ENCODE measurements around the gene PLD5.
"Not testable (repeated sequence)": the region's sequence is repeated elsewhere in the genome, so short reads cannot be mapped to it uniquely, and the experiment has no call there.

The PLD5 gene

DNA sequence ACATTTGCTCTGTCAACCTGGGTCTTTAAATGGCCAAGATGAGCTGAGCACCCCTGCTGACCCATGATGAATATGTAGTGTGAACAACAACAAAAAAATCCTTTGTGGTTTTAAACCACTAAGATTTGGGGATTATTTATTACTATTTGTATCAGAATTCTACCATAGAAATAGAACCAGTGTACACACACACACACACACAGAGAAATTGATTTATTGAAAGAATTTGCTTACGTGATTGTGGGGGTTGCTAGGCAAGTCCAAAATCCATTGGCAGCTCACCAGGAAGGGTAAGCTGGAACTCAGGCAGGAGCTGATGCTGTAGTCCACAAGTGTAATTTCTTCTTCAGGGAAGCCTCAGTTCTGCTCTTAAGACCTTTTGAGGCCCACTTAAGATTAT is 443.1 kb downstream of the PLD5 start:
- H3K27me3 ChIP-seq (ENCODE audit: insufficient read depth, low read length) = peaks cover 8% of the 10 kb centered on the region; the same call in 1 of the 2 replicates

DNA sequence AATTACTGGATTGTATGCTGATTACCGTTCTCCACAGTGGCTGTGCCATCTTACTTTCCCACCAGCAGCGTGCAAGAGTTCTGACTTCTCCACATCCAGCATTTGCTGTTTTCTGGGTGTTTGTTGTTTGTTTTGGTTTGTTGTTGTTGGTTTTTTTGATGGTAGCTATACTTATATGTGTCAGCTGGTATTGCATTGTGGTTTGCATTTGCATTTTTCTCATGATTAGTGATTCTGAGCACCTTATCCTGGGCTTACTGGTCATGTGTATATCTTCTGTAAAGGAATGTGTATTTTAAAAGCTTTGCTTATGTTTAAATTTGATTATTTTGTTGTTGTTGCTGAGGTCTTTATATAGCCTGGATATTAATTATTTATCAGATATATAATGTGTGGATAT is 458.7 kb downstream of the PLD5 start:
- H3K79me2 ChIP-seq (ENCODE audit: control insufficient read depth, insufficient read depth, low read length, unreplicated experiment) = no peaks in the 10 kb centered on the region
- H3K36me3 ChIP-seq (ENCODE audit: insufficient read depth, low read length) = no peaks in the 10 kb centered on the region
- no peak overlapping the region for H2AFZ ChIP-seq (ENCODE audit: low read length, unreplicated experiment)
- no peaks in the 10 kb centered on the region for H3K4me1 ChIP-seq (ENCODE audit: control insufficient read depth, insufficient read depth, low read length, unreplicated experiment)
- no peak overlapping the region for H3K27ac ChIP-seq (ENCODE audit: low read depth, low read length)
- H3K27me3 ChIP-seq (ENCODE audit: insufficient read depth, low read length) = peaks cover 11% of the 10 kb centered on the region
- H3K4me3 ChIP-seq (ENCODE audit: low read depth, low read length) = no peak overlapping the region

More for the DNA sequence above, 443.1 kb downstream of the PLD5 start:
- Histone ChIP-seq H3K4me3 (ENCODE audit: low read depth, low read length) (no peak overlapping the region), H3K27ac (ENCODE audit: low read depth, low read length) (no peak overlapping the region), H2AFZ (ENCODE audit: low read length, unreplicated experiment) (no peak overlapping the region), H3K79me2 (ENCODE audit: control insufficient read depth, insufficient read depth, low read length, unreplicated experiment) (no peaks in the 10 kb centered on the region), H3K4me1 (ENCODE audit: control insufficient read depth, insufficient read depth, low read length, unreplicated experiment) (no peaks in the 10 kb centered on the region), H3K36me3 (ENCODE audit: insufficient read depth, low read length) (no peaks in the 10 kb centered on the region)

DNA sequence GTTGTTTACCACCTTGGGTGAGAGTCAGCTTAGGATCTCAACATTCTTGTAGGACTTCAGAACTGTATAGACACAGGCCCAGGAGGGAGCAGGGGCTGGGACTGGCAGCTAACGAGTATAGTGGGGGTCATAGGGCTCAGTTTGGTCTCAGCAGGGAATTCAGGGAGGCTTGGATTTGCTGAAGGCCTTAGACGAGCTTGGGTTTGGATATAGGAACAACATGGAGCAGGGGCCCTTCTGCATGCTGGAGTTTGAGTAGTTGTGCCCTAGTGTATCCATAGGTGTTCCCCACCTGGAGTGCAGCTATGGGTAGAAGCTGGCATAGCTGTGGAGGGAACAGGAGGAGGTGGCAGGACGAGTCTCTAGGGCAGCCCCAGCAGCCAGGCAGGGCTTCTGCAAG is 462.2 kb downstream of the PLD5 start:
- no peak overlapping the region for H3K4me3 ChIP-seq (ENCODE audit: low read depth, low read length)
- H3K79me2 ChIP-seq (ENCODE audit: control insufficient read depth, insufficient read depth, low read length, unreplicated experiment) = no peaks in the 10 kb centered on the region
- no peaks in the 10 kb centered on the region for H3K4me1 ChIP-seq (ENCODE audit: control insufficient read depth, insufficient read depth, low read length, unreplicated experiment)
- no peaks in the 10 kb centered on the region for H3K36me3 ChIP-seq (ENCODE audit: insufficient read depth, low read length)
- no peak overlapping the region for H2AFZ ChIP-seq (ENCODE audit: low read length, unreplicated experiment)
- no peaks in the 10 kb centered on the region; the same call in 1 of the 2 replicates for H3K27me3 ChIP-seq (ENCODE audit: insufficient read depth, low read length)
- H3K27ac ChIP-seq (ENCODE audit: low read depth, low read length) = no peak overlapping the region

DNA sequence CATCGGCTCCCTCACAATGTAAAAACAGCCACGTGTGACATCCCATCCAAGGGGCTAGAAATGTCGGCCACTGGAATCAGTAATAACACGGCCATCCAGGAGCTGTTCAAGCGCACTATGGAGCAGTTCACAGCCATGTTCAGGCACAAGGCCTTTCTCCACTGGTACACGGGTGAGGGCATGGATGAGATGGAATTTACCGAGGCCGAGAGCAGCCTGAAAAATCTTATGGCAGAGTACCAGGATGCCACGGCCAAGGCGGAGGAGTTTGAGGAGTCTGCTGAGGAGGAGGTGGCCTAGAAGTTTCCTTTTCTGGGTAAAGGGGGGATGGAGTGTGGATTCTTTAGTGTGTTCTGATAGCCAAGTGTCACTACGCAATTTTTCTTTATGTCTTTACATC is 464.5 kb downstream of the PLD5 start:
- Histone ChIP-seq H3K27ac (ENCODE audit: low read depth, low read length) (no peak overlapping the region), H3K4me3 (ENCODE audit: low read depth, low read length) (no peak overlapping the region), H3K36me3 (ENCODE audit: insufficient read depth, low read length) (no peaks in the 10 kb centered on the region), H3K27me3 (ENCODE audit: insufficient read depth, low read length) (no peaks in the 10 kb centered on the region), H3K79me2 (ENCODE audit: control insufficient read depth, insufficient read depth, low read length, unreplicated experiment) (no peaks in the 10 kb centered on the region), H3K4me1 (ENCODE audit: control insufficient read depth, insufficient read depth, low read length, unreplicated experiment) (no peaks in the 10 kb centered on the region), H2AFZ (ENCODE audit: low read length, unreplicated experiment) (no peak overlapping the region)

DNA sequence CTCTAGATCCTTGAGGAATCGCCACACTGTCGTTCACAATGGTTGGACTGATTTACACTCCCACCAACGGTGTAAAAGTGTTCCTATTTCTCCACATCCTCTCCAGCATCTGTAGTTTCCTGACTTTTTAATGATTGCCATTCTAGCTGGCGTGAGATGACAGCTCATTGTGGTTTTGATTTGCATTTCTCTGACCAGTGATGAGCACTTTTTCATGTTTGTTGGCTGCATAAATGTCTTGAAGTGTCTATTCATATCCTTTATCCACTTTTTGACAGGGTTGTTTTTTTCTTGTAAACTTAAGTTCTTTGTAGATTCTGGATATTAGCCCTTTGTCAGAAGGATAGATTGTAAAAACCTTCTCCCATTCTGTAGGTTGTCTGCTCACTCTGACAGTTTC is 465.9 kb downstream of the PLD5 start:
- H3K4me1 ChIP-seq (ENCODE audit: control insufficient read depth, insufficient read depth, low read length, unreplicated experiment); H3K79me2 ChIP-seq (ENCODE audit: control insufficient read depth, insufficient read depth, low read length, unreplicated experiment); H3K27ac ChIP-seq (ENCODE audit: low read depth, low read length); H3K36me3 ChIP-seq (ENCODE audit: insufficient read depth, low read length); H2AFZ ChIP-seq (ENCODE audit: low read length, unreplicated experiment); H3K27me3 ChIP-seq (ENCODE audit: insufficient read depth, low read length); H3K4me3 ChIP-seq (ENCODE audit: low read depth, low read length): not testable (repeated sequence)

DNA sequence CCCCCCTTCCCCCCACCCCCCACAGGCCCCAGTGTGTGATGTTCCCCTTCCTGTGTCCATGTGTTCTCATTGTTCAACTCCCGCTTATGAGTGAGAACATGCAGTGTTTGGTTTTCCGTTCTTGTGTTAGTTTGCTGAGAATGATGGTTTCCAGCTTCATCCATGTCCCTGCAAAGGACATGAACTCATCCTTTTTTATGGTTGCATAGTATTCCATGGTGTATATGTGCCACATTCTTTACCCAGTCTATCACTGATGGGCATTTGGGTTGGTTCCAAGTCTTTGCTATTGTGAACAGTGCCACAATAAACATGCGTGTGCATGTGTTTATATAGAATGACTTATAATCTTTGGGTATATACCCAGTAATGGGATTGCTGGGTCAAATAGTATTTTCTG is 466.3 kb downstream of the PLD5 start:
- H3K4me3 ChIP-seq (ENCODE audit: low read depth, low read length); H3K4me1 ChIP-seq (ENCODE audit: control insufficient read depth, insufficient read depth, low read length, unreplicated experiment); H3K79me2 ChIP-seq (ENCODE audit: control insufficient read depth, insufficient read depth, low read length, unreplicated experiment); H3K27me3 ChIP-seq (ENCODE audit: insufficient read depth, low read length); H2AFZ ChIP-seq (ENCODE audit: low read length, unreplicated experiment); H3K27ac ChIP-seq (ENCODE audit: low read depth, low read length); H3K36me3 ChIP-seq (ENCODE audit: insufficient read depth, low read length): not testable (repeated sequence)

DNA sequence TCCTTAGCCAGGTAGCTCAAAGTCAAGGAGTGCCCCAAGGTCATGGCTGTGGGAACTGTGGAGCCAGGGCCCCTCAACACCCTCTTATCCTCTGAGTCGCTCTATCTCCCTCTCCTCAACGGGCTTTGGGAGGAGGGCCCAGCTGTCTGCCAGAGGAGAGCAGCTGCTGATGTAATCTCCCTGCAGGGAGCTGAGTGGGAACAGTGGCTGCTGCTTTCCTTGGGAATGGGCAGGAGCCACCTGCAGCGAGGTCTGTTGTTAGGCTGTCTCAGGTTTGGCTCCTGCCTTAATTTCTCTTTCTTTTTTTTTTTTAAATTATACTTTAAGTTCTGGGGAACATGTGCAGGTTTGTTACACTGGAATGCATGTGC is 466.8 kb downstream of the PLD5 start:
- Histone ChIP-seq H3K4me3 (ENCODE audit: low read depth, low read length) (no peak overlapping the region), H3K79me2 (ENCODE audit: control insufficient read depth, insufficient read depth, low read length, unreplicated experiment) (no peaks in the 10 kb centered on the region), H3K4me1 (ENCODE audit: control insufficient read depth, insufficient read depth, low read length, unreplicated experiment) (no peaks in the 10 kb centered on the region), H3K27me3 (ENCODE audit: insufficient read depth, low read length) (no peaks in the 10 kb centered on the region), H2AFZ (ENCODE audit: low read length, unreplicated experiment) (no peak overlapping the region), H3K36me3 (ENCODE audit: insufficient read depth, low read length) (no peaks in the 10 kb centered on the region), H3K27ac (ENCODE audit: low read depth, low read length) (no peak overlapping the region)

DNA sequence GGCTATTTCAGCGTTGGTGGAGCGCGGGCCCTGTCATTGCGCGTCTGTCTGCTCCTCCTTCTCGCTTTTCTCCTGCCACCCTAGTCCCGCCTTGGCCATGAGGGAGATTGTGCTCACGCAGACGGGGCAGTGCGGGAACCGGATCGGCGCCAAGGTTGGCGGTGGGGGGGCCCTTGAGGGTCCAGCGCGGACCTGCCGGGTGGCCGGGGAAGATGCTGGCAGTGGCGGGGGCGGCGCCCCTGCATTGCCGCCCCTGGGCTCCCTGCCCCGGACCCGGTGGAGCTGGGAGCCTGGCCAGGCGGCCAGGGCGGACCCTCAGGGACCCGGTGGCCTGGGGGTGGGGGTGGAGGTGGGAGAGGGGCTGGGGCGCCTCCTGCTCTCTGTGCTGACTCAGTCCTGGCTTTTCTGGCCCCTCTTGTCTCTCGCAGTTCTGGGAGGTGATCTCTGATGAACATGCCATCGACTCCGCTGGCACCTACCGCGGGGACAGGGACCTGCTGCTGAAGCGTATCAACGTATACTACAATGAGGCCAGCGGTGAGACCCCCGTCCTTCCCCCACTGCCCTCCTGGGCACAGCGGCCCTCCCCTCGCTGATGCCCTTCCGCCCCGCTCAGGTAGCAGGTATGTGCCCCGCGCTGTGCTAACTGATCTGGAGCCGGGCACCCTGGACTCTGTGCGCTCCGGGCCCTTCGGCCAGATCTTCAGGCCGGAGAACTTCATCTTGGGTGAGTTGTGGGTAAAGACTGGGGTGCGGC is 467.3 kb downstream of the PLD5 start:
- no peaks in the 10 kb centered on the region for H3K27me3 ChIP-seq (ENCODE audit: insufficient read depth, low read length)
- no peaks in the 10 kb centered on the region for H3K4me1 ChIP-seq (ENCODE audit: control insufficient read depth, insufficient read depth, low read length, unreplicated experiment)
- no peak overlapping the region for H3K27ac ChIP-seq (ENCODE audit: low read depth, low read length)
- no peaks in the 10 kb centered on the region for H3K36me3 ChIP-seq (ENCODE audit: insufficient read depth, low read length)
- H3K79me2 ChIP-seq (ENCODE audit: control insufficient read depth, insufficient read depth, low read length, unreplicated experiment) = no peaks in the 10 kb centered on the region
- no peak overlapping the region for H2AFZ ChIP-seq (ENCODE audit: low read length, unreplicated experiment)
- no peak overlapping the region for H3K4me3 ChIP-seq (ENCODE audit: low read depth, low read length)

DNA sequence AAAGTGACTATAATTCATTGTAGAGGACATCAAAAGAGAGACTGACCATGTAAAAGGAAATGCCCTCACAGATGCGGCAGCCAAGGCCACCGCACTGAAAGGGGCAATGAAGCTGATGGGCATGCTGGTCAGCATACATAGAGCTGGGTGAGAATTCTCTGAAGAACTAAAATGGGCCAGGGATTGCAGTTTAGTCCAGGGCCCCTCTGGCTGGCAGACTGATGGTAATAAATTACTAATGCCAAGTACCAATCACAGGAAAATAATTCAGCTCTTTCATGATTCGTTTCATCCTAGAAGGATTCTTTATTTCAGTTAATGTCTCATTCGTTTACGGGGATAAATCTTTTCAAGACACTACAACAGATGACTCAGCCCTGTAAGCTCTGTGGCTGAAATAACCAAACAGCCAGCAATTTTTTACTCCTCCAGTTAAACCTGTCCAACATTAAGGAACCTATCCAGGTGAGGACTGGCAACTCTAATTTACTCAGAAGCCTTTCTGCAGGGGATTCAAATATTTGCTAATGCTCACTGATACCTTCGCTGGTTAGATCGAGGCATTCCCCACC is 468.7 kb downstream of the PLD5 start:
- Histone ChIP-seq H3K36me3 (ENCODE audit: insufficient read depth, low read length) (no peaks in the 10 kb centered on the region), H3K4me1 (ENCODE audit: control insufficient read depth, insufficient read depth, low read length, unreplicated experiment) (no peaks in the 10 kb centered on the region), H2AFZ (ENCODE audit: low read length, unreplicated experiment) (no peak overlapping the region), H3K79me2 (ENCODE audit: control insufficient read depth, insufficient read depth, low read length, unreplicated experiment) (no peaks in the 10 kb centered on the region), H3K4me3 (ENCODE audit: low read depth, low read length) (no peak overlapping the region), H3K27ac (ENCODE audit: low read depth, low read length) (no peak overlapping the region), H3K27me3 (ENCODE audit: insufficient read depth, low read length) (no peaks in the 10 kb centered on the region)

DNA sequence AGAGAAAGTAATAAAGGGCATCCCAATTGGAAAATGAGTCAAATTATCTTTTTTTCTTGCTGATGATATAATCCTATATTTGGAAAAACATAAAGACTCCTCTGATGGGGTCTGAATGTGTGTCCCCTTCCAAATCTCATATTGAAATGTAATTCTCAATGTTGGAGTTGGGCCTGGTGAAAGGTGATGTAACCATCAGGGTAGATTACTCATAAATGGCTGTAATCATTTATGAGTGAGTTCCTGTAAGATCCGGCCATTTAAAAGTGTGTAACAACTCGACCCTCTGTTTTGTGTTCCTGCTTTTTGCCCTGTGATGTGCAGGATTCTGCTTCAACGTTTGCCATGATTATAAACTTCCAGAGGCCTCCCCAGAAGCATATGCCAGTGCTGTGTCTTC is 481.3 kb downstream of the PLD5 start:
- no peaks in the 10 kb centered on the region for H3K79me2 ChIP-seq (ENCODE audit: control insufficient read depth, insufficient read depth, low read length, unreplicated experiment)
- no peak overlapping the region for H2AFZ ChIP-seq (ENCODE audit: low read length, unreplicated experiment)
- no peaks in the 10 kb centered on the region for H3K36me3 ChIP-seq (ENCODE audit: insufficient read depth, low read length)
- no peak overlapping the region for H3K27ac ChIP-seq (ENCODE audit: low read depth, low read length)
- no peak overlapping the region for H3K4me3 ChIP-seq (ENCODE audit: low read depth, low read length)
- H3K4me1 ChIP-seq (ENCODE audit: control insufficient read depth, insufficient read depth, low read length, unreplicated experiment) = no peaks in the 10 kb centered on the region
- H3K27me3 ChIP-seq (ENCODE audit: insufficient read depth, low read length) = no peaks in the 10 kb centered on the region

DNA sequence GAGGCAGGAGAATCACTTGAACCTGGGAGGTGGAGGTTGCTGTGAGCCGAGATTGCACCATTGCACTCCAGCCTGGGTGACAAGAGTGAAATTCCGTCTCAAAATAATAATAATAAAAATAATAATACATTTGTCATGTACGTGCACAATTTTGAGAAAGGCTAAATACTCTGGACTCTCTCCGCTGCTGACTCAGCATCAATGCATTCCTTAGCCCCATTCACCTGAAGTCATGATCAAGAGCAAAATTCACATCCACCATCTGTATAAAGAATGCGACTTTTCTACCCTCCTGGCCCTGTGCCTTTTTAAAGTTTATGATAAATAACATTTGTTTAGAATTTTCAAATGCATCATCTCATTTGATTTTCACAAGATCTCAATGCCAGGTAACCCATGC is 490.1 kb downstream of the PLD5 start:
- Histone ChIP-seq H3K4me3 (ENCODE audit: low read depth, low read length) (no peak overlapping the region), H3K4me1 (ENCODE audit: control insufficient read depth, insufficient read depth, low read length, unreplicated experiment) (no peaks in the 10 kb centered on the region), H2AFZ (ENCODE audit: low read length, unreplicated experiment) (no peak overlapping the region), H3K79me2 (ENCODE audit: control insufficient read depth, insufficient read depth, low read length, unreplicated experiment) (no peaks in the 10 kb centered on the region), H3K27me3 (ENCODE audit: insufficient read depth, low read length) (0 out of 2 replicates have a peak, but pooled peaks cover 6% of the 10 kb centered on the region), H3K36me3 (ENCODE audit: insufficient read depth, low read length) (no peaks in the 10 kb centered on the region), H3K27ac (ENCODE audit: low read depth, low read length) (no peak overlapping the region)
